ENCODE results near the gene GAS1. TPM values are rescaled to one million over a fixed set of nuclear protein-coding genes. Genes with fewer than 3 reads are reported as not detected.

GAS1 gene
- total and polyA plus RNA-seq, 2 of the 8 experiments (the other 6 are each of a cell fraction or from before 2014, with no cell fraction given), result 2.8 to 5.7 TPM

- Histone ChIP-seq H3K27ac (ENCODE audit: low read depth, low read length) (no peak overlapping the region), H2BK5ac (ENCODE audit: low read depth, low read length) (no peak overlapping the region), H3K4me1 (replicated peaks in 1 of 4; ENCODE audit: control insufficient read depth in 3 of 4, insufficient read depth in 4 of 4, low read length in 3 of 4) (no peaks in the 10 kb centered on the region), H2BK120ac (replicated peaks; ENCODE audit: low read depth, low read length) (no peak overlapping the region), H2BK20ac (ENCODE audit: low read length) (no peak overlapping the region), H3K79me1 (ENCODE audit: low read depth, low read length) (no peaks in the 10 kb centered on the region), H4K8ac (ENCODE audit: extremely low read depth, insufficient read depth, low read length) (no peak overlapping the region), H2BK15ac (ENCODE audit: low read length) (no peak overlapping the region), H3K9ac (replicated peaks in 1 of 4; ENCODE audit: extremely low read depth in 1 of 4, low read depth in 3 of 4, low read length in 3 of 4) (no peak overlapping the region), H4K91ac (replicated peaks; ENCODE audit: insufficient read length, low read length) (no peak overlapping the region), H3K23me2 (ENCODE audit: low read depth, low read length) (no peaks in the 10 kb centered on the region), H3K4ac (replicated peaks; ENCODE audit: insufficient read length, low read depth, low read length) (no peak overlapping the region), H3K36me3 (ENCODE audit: control insufficient read depth in 2 of 4, insufficient read depth in 4 of 4, low read length in 3 of 4) (no peaks in the 10 kb centered on the region), H3K9me3 (ENCODE audit: insufficient read depth in 2 of 2, low read depth in 1 of 2, low read length in 1 of 2) (no peaks in the 10 kb centered on the region), H2AK5ac (ENCODE audit: low read depth, low read length) (no peak overlapping the region), H3K4me3 (ENCODE audit: extremely low read depth in 1 of 4, insufficient read depth in 2 of 4, low read depth in 3 of 4, low read length in 4 of 4) (no peak overlapping the region), H4K20me1 (replicated peaks in 1 of 2; ENCODE audit: control insufficient read depth in 1 of 2, insufficient read depth in 2 of 2, low read length in 2 of 2) (no peaks in the 10 kb centered on the region), H3K18ac (ENCODE audit: extremely low read depth, low read length) (no peak overlapping the region), H2AFZ (ENCODE audit: low read length) (no peak overlapping the region), H3K14ac (ENCODE audit: insufficient read length) (no peak overlapping the region), H3K4me2 (ENCODE audit: insufficient read depth in 1 of 2, low read depth in 2 of 2, low read length in 2 of 2) (no peak overlapping the region), H2BK12ac (ENCODE audit: low read depth, low read length) (no peak overlapping the region), H3K79me2 (ENCODE audit: control insufficient read depth in 1 of 2, insufficient read depth in 2 of 2, low read length in 2 of 2) (no peaks in the 10 kb centered on the region), H3K56ac (replicated peaks; ENCODE audit: insufficient read length, low read depth, low read length) (no peak overlapping the region), H4K5ac (ENCODE audit: insufficient read length, low read depth, low read length) (no peak overlapping the region), H3K23ac (ENCODE audit: insufficient read length) (no peak overlapping the region), H3K27me3 (replicated peaks in 1 of 4; ENCODE audit: control insufficient read depth in 3 of 4, extremely low read depth in 1 of 4, insufficient read depth in 3 of 4, low read length in 3 of 4) (no peaks in the 10 kb centered on the region)
- FAIRE-seq (no peak), DNase-seq (ENCODE audit: low read depth in 1 of 2, low spot score in 2 of 2) (no peak)
- ChIA-PET POLR2A (ENCODE audit: partially characterized antibody) (no interaction called here), CTCF (ENCODE audit: partially characterized antibody) (interaction anchor here (0.8 to 1.2 kb wide), 4 partner anchors 12 to 497 kb away, joined by 3 read pairs; no protein-coding TSS in a partner anchor)
- WGBS, 2 experiments (ENCODE audit: extremely low coverage in 1 of 2, insufficient coverage in 1 of 2, insufficient read length in 1 of 2, insufficient replicate concordance in 2 of 2, low coverage in 1 of 2, low lambda C conversion rate in 2 of 2, missing lambda C conversion rate in 1 of 2), result 90% methylated on average over 2 of the region's 2 CpGs; no CpG with 5 or more reads in 1 of the 2 experiments
- TF ChIP-seq JUND (IDR thresholded peaks at IDR 0.05; ENCODE audit: low read length) (no peak), CHD2 (IDR thresholded peaks at IDR 0.05; ENCODE audit: low read length) (no peak), KDM5A (IDR thresholded peaks at IDR 0.05; ENCODE audit: low read length) (no peak)
Measured at GRCh38 chr9:86985132-86985647, 37.9 kb upstream of the GAS1 start.
